ENCODE results near the gene DAPK3. TPM values are rescaled to one million over a fixed set of nuclear protein-coding genes. Genes with fewer than 3 reads are reported as not detected.
A peak's percentile ranks its signal among the peaks of the same experiment; 100 is the strongest.

The DAPK3 gene
- total RNA-seq, 6 experiments from 2014 or later = 13.1 to 63.7 (median 24.9) TPM

DNA sequence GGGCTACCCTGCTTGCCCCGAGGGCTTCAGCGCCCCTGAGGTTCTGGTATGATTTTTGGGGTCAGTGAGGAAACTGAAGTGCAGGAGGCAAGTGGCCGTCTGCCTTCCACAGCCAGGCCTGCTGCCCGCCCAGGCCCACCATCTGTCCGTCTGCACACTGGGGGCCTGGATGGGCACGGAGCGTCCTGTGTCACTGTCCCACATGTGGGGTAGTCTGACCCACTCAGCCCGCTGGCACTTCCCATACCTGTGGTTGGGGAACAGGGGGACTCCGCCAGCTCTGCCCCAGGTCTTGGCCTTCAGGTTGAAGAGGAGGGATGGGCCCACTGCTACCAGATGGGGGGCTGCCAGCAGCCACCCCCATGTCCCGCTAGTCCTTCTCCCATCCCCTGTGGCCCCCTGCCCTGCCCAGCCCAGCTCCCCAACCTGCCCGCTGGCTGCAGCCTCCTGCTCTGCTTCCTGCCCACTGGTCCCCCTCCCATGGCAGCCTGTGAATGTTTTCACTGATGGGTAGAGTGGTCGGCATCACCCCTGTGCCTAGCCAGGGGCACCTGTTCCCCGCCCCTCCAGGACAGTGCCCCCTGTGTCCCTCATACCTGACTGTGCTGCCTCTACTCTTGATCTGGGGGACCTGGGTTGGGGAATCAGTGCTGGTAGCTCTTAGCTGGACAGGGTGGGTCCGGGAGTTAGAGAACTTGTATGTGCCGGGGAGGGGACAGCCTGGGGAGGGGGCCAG is 46.2 kb upstream of the DAPK3 start:
- DNase-seq (no peak), ATAC-seq (no peak)
- H3K9me3 ChIP-seq = no peaks in the 10 kb centered on the region
- WGBS (ENCODE audit: insufficient coverage, low coverage, low lambda C conversion rate, missing lambda C conversion rate) = 96% methylated on average over 3 of the region's 15 CpGs
- no peak overlapping the region for H3K27ac ChIP-seq
- H3K4me3 ChIP-seq = no peak overlapping the region
- intact Hi-C loops (cut with DNase I) = loop anchor here in 1 of 2 donors (10.0 kb wide), 1 partner anchor 48 kb away; the partner anchor contains the start of gene ZBTB7A
- peaks cover 0 to 32% (median 4%) of the 10 kb centered on the region in 4 donors for H3K4me1 ChIP-seq
- no peaks in the 10 kb centered on the region for H3K27me3 ChIP-seq
- TF ChIP-seq POLR2A (IDR thresholded peaks at IDR 0.05) (no peak), CTCF (IDR thresholded peaks at IDR 0.05) (no peak)
- peaks cover 0 to 12% (median 8%) of the 10 kb centered on the region in 4 donors for H3K36me3 ChIP-seq

GRCh38 chr19:4016486-4016885 is 45.6 kb upstream of the DAPK3 start:
- Histone ChIP-seq H3K9me3 (no peaks in the 10 kb centered on the region), H3K36me3 (peaks cover 0 to 12% (median 8%) of the 10 kb centered on the region in 4 donors), H3K4me1 (peaks cover 0 to 34% (median 4%) of the 10 kb centered on the region in 4 donors), H3K27ac (peak overlapping the region in 1 of 3 donors; percentile 57), H3K27me3 (no peaks in the 10 kb centered on the region), H3K4me3 (no peak overlapping the region)
- no peak for TF ChIP-seq CTCF (IDR thresholded peaks at IDR 0.05)
- TF ChIP-seq POLR2A (IDR thresholded peaks at IDR 0.05) = no peak
- DNase-seq (peak in 1 of 3 donors; percentile 46), ATAC-seq (peak in 1 of 4 donors; percentile 47)
- intact Hi-C loops (cut with DNase I) = loop anchor here in 1 of 2 donors (10.0 kb wide), 1 partner anchor 48 kb away; the partner anchor contains the start of gene ZBTB7A
- WGBS (ENCODE audit: insufficient coverage, low coverage, low lambda C conversion rate, missing lambda C conversion rate) = 67% methylated on average over 10 of the region's 12 CpGs

DNA sequence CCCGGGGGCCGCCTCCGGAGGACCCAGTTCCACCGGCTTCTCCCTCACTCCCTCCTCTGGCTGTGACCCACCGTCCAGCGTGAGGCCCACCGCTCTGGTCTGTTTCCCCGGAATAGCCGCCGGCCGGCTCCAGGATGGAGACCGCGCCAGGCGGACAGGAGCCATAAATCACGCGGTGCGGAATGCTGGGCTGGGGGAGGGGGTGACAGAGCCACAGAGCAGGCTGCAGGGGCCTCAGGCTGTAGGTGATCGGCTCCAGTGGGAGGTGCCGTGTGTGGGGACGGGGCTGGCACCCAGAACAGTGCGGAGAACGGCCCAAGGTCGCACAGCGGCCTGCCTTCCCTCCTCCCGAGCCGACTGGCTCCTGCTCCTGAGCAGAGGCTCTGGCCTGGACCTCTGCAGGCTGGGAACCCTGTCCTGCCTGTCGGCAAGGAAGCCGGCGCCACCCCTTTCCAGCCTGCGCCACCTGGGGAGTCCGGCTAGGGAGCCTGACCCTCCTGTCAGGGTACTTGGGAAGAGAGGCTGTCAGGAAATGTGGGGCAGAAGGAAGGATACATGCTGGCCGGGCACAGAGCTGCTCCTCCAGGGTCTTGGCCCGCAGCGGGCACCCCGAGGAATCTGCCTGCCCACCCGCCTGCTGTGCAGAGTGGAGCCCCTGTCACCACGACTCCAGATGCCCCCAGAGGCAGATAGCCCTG is 45.0 kb upstream of the DAPK3 start:
- intact Hi-C loops (cut with DNase I) = loop anchor here in 1 of 2 donors (10.0 kb wide), 1 partner anchor 49 kb away; the partner anchor contains the start of gene ZBTB7A

More for the DNA sequence above, 45.0 kb upstream of the DAPK3 start:
- H3K4me3 ChIP-seq = no peak overlapping the region
- DNase-seq = peak in 1 of 3 donors; percentile 47
- no peak for TF ChIP-seq CTCF (IDR thresholded peaks at IDR 0.05)
- TF ChIP-seq POLR2A (IDR thresholded peaks at IDR 0.05) = no peak
- no peaks in the 10 kb centered on the region for H3K9me3 ChIP-seq
- H3K27me3 ChIP-seq = no peaks in the 10 kb centered on the region
- H3K4me1 ChIP-seq = peaks cover 0 to 40% (median 4%) of the 10 kb centered on the region in 4 donors
- peak overlapping the region in 1 of 3 donors; percentile 57 for H3K27ac ChIP-seq
- H3K36me3 ChIP-seq = peaks cover 0 to 12% (median 8%) of the 10 kb centered on the region in 4 donors
- ATAC-seq = peak in 2 of 4 donors; percentile 45 to 65
- WGBS (ENCODE audit: insufficient coverage, low coverage, low lambda C conversion rate, missing lambda C conversion rate) = 60% methylated on average over 1 of the region's 37 CpGs
